ENCODE data around the gene GPC5.
"Not testable (repeated sequence)": the region's sequence is repeated elsewhere in the genome, so short reads cannot be mapped to it uniquely, and the experiment has no call there.

The GPC5 gene

DNA sequence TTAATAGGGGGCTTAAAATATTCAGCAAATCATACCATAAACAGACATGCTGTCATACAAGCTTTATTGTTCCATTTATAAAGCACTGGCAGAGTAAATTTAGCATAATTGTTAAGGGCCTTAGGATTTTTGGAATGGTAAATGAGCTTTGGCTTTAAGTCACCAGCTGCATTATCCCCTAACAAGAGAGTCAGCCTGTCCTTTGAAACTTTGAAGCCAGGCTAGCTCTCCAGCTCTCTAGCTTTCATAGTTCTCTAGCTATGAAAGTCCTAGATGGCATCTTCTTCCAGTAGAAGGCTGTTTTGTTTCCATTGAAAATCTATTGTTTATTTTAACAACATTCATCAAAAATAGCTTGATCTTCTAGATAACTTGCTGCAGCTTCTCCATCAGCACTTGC is 1407.3 kb downstream of the GPC5 start:
- no peak for DNase-seq

DNA sequence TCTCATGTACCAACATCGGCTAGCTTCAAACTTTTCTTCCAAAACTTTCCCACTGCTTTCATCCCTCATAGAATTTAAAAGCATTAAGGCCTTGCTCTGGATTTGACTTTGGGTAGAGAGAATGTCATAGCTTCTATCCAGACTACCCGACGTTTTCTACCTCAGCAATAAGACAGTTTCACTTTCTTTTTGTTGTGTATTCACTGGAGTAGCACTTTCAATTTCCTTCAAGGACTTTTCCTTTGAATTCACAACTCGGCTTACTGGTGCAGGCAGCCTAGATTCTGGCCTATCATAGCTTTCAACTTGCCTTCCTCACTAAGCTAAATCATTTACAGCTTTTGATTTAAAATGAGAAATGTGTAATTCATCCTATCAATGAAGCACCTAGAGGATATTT is 1407.8 kb downstream of the GPC5 start:
- DNase-seq, result peak; percentile 22

GRCh38 chr13:92807353-92807752 is 1408.9 kb downstream of the GPC5 start:
- no peak for DNase-seq

DNA sequence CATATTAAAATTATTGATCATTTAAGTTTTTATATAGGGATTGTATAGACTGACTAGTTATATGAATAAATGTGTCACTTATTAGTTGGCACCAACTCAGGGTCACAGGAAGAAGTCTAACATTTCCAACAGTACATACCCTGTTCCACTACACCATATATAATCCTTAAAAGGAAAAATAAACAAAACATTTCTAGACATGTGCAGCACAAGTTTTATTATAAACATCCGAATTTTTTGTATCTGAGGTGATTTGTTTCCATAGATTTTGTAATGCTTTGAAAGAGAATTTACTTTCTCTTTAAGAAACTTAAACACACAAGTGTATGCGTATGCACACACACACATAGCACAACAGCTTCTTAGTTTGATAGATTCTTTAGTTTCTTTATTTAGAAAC is 1409.5 kb downstream of the GPC5 start:
- no peak for DNase-seq

GRCh38 chr13:92821324-92821723 is 1422.9 kb downstream of the GPC5 start:
- DNase-seq, result no peak

DNA sequence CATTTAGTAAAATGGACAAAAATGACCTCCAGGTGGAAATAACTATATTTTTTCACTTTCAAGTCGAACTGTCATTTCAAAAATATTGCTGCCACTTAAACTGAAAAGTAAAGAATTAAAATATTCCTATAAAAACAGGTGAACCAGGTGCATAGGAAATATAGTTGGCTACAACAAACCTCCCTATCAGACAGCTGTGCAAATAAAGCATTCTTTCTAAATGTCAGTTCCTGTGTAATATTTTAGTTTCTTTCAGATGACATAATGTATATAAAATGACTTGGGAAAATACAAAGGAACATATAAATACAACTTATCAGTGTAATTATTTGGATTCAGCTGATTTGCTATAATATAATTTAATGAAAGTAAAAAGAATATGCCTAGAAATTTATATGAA is 1424.6 kb downstream of the GPC5 start:
- no peak for DNase-seq

DNA sequence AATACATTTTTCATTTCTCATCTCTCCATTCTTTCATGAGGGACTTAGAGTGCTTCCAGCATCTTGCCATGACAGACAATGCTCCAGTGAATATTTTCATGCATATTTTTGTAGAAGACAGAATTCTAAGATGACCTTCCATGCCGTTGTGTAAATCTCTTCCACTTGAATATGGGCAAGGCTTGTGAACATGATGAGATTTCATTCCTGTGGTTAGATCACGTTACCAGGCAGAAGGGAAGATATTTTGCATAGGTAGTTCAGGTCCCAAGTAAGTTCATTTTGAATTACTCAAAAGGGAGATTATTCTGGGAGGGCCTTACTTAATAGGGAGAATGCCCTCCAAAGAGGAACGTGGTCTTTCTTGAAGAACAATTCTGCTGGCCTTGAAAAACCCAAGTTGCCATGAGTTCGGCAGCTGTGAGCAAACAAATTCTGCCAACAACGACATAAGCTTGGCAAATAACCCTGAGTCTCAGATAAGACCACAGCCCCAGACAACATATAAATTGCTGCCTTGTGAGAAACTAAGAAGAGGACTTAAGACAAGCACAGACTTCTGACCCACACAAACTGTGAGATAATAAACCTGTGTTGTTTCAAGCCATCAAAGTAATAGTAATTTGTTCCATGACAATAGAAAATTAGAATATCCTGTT is 1427.6 kb downstream of the GPC5 start:
- no peak for DNase-seq

GRCh38 chr13:92827503-92827902 is 1429.1 kb downstream of the GPC5 start:
- DNase-seq, result no peak

- no peak for DNase-seq
Measured at GRCh38 chr13:92829930-92830329, 1431.5 kb downstream of the GPC5 start.

DNA sequence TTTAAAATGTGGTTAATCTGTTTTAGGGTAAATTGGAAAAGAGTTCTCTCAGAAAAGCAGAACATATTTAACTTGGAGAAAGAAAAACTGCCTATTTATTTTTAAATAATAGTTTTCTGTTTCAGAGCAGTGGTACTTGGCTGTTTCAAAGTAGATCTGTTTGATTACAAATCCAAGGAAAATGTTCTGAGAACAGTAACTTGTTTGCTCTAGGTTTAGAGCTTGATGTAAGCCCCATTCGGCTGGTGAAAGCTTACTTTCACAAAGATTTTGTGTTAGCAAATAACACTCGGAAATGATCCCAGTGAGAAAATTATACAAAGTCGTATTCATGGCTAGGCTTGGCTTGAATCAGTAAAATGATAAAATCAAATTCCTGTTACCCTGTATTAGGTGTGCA is 1432.4 kb downstream of the GPC5 start:
- DNase-seq, result no peak

DNA sequence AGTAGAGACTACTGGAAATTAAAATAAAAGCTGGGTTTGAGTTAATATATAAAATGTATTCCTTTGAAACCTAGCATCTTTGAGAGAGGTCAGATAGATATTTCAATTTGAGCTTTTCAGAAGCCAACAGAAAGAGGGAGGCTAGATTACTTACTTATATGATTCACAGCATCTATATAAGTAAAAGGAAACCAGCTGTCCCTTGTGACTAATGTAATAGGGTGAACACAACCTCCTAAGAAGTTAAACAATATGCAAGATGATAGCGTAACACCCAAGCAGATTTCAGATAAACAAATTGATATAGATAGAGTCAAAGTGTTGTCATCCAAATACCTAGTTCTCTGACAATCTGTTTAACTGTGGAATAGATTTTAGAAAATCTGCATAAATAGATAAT is 1434.7 kb downstream of the GPC5 start:
- DNase-seq, result no peak

DNA sequence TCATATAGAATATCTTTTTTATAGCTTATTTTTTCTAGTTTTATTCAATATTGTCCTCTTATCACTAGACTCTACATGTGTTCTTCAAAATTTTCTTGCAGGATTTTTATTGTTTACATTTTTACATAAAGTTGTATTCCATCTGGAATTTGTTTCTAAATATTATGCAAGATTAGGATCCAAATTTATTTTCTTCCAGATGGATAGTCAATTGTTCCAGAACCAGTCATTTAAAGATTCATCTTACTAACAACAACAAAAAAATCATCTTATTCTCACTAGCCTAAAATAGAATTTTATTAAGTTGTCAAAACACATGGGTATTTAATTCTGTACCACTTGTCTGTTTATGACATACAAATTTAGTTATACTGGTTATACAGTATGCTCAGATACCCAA is 1437.8 kb downstream of the GPC5 start:
- DNase-seq, result no peak

- DNase-seq, result no peak
Measured at GRCh38 chr13:92838786-92839185, 1440.4 kb downstream of the GPC5 start.

DNA sequence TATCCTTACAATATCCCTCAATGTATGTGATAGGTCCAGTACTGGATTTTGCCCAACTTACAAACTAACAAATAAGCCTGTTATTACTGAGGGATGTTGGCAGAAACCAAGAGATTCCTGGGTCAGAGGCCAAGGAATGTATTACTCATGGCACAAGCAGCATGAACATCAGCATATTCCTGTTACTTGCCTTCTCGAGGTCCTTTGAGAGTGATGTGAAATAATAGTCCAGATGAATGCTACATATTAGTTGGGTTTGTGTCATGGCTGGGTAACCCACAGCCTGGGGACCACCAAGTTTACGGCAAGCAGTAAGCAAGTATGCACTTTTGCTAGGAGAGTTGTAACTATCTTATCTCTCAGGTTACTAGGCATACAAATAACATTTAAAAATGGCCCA is 1443.7 kb downstream of the GPC5 start:
- no peak for DNase-seq

DNA sequence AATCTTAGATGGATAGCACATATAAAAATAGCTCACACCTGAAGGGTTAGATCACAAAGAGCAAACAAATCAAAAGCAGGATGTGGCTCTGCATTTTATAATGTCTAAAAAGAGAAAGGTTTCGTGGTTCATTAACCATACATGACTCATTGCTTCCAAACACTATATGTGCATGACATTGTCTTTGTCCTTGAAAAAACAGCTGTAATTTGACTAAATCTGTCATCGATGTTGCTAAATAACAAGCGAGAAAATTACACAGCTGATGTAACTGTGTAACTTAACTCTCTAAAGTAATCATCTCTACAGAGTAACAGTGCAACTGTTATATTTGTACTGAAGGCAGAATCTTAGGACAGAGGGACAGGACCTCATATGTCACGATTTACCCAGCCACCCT is 1445.1 kb downstream of the GPC5 start:
- no peak for DNase-seq

- no peak for DNase-seq
Measured at GRCh38 chr13:92849381-92849780, 1451.0 kb downstream of the GPC5 start.

- DNase-seq, result no peak
Measured at GRCh38 chr13:92864584-92865284, 1466.3 kb downstream of the GPC5 start.

DNA sequence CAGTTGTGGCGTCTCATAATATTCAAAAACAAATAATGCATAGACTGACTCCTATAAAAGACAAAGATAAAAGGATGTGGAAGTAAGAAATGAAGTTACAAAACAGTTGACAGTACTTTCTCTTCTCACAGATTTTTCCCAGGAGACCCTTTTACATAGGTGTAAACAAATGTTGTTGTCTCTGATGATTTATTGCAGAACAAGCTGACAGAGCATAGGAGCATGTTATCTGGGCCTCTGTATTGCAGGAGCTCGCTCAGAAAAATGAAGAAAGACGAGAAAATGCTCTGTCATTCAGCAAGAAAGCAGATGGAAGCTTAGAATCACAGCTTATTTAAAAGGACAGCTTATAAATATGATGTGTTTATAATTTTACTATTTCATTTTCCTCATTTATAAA is 1474.6 kb downstream of the GPC5 start:
- no peak for DNase-seq

DNA sequence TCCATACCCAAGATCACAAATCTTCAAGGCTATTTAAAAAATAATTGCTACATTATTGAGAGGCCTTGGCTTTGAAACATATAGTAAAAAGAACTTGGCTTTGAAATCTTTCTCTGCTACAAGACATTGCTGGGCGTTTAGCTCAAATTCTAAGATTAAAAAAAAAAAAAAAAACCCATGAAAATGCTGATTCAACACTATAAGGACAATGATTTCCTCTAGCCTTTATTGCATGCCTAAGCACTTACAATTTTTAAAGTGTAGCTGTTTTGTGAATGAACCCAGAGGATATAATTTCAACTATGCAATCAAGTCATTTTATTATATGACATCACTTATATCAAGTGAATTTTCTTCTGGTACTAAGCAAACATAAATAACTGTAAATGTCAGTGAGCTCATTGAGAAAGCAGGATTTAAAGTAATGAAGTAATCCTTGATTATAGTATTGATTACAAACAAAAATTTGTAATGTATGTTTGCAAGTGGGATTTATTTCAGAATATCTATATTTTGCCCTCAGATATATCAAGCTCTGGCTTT is 1488.2 kb downstream of the GPC5 start:
- DNase-seq, result no peak

GRCh38 chr13:92894447-92894846 is 1496.0 kb downstream of the GPC5 start:
- DNase-seq, result no peak

DNA sequence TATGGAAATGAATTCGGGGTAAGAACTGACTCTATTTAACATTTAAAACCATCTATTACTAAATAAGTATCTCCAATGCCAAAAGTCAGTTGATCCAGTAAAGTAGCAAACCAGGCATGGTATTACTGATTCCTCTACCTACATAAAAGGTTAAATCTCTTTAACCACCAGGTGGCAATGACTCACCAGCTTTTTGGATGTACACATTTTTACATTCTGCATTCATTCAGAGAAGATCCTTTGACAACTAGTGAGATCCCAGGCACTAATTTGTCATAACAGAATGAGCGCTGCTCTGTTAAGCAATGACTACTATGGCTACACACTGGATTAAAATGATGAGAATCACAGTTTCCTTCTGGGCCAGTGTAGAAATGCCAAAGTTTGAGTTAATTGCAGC is 1498.4 kb downstream of the GPC5 start:
- peak; percentile 4 for DNase-seq

DNA sequence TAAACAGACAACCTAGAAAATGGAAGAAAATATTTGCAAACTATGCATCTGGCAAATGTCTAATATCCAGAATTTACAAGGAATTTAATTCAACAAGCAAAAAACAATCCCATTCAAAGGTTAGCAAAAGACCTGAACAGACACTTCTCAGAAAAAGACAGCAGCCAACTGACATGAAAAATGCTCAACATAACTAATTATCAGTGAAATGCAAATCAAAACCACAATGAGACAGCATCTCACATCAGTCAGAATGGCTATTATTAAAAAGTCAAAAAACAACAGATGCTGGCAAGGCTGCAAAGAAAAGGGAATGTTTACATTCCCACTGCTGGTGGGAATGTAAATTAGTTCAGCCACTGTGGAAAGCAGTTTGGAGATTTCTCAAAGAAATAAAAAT is 1500.5 kb downstream of the GPC5 start:
- DNase-seq, result not testable (repeated sequence)

GRCh38 chr13:92900446-92900845 is 1502.0 kb downstream of the GPC5 start:
- no peak for DNase-seq

GRCh38 chr13:92901739-92902138 is 1503.3 kb downstream of the GPC5 start:
- DNase-seq, result no peak

- no peak for DNase-seq
Measured at GRCh38 chr13:92912629-92913028, 1514.2 kb downstream of the GPC5 start.
